GM12875 (cell line): ENCODE data around the gene CDH13.

Source experiments
- H3K4me3 ChIP-seq: one replicate; pipeline ENCODE4 v1.5.1; 2011; ENCODE audit warnings: low read depth, low read length, control low read depth
- TF ChIP-seq, protein P1 (sequence below): IDR thresholded peaks from 2 replicates; pipeline ENCODE4 v1.5.1; 2011; ENCODE audit warnings: low read depth, mild to moderate bottlenecking, control low read depth, inconsistent platforms, low read length, moderate library complexity, borderline replicate concordance; ENCODE audit not compliant: insufficient read depth

Gene CDH13

DNA sequence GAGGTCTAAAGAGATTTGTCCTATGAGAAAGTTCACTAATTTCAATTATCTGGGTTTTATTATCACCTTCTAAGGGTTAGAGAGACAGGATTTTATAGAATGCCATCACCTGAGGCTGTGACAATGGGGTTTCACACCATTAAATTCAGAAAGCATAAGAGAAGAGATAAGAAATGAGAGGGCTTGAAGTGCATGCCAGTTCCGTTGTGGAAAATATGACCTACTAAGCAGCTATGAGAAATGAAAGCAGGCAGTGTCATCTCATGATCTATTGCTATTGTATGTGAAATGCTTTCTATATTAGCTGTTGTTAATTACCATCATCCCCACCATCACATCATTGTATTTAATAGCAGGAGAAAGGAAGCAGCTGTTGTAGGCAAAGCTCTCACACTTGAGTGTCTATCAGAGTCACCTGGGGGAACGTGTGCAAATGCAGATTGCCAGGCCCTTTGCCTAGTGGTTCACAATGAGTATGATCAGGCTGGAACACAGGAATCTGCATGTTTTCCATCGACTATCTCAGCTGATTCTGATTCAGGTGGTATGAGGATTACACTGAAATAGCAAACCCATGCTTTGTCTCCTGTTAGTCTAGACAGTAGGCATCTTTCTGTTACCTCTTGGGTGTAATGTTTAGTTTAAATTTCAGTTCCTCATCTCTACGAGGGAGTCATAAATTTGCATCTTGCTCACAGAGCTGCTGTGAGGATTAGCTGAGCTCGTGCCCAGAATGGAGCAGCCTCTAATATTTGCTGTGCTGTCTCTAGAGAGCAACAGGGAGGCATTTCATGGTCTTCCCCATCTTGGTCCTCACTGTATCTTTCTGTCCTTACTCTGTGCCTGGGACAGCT lies 256.4 kb downstream of the CDH13 start:
- no peak overlapping the region for H3K4me3 ChIP-seq
- TF ChIP-seq, protein P1, sequence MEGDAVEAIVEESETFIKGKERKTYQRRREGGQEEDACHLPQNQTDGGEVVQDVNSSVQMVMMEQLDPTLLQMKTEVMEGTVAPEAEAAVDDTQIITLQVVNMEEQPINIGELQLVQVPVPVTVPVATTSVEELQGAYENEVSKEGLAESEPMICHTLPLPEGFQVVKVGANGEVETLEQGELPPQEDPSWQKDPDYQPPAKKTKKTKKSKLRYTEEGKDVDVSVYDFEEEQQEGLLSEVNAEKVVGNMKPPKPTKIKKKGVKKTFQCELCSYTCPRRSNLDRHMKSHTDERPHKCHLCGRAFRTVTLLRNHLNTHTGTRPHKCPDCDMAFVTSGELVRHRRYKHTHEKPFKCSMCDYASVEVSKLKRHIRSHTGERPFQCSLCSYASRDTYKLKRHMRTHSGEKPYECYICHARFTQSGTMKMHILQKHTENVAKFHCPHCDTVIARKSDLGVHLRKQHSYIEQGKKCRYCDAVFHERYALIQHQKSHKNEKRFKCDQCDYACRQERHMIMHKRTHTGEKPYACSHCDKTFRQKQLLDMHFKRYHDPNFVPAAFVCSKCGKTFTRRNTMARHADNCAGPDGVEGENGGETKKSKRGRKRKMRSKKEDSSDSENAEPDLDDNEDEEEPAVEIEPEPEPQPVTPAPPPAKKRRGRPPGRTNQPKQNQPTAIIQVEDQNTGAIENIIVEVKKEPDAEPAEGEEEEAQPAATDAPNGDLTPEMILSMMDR, result no peak

DNA sequence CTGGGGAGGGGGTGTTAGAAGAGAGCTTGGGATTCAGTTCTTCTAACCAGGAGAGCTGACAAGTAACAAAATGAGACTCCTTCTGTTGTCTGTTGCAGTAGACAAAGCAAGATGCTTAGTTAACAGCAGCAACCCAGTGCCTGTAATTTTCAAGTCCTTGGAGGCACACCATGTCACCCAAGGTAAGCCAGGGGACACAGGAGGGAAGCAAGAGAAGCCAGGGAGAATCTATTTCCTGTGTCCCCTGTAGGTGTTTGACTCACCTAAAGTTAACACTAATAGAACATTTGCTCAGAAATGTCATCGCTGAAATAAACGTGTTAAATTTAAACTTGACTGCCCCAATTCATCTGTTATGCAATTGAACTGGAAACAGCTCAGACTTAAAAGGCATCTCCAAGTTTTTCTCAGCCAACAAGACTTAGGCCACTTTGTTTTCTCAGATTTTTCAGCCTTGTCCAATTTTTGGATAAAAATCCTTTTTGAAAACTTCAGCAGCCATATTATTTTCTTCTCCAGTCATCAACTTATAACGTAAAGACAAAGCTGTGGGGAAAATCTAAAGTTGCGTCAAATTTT lies 257.6 kb downstream of the CDH13 start:
- H3K4me3 ChIP-seq, result no peak overlapping the region
- TF ChIP-seq, protein P1, result no peak

DNA sequence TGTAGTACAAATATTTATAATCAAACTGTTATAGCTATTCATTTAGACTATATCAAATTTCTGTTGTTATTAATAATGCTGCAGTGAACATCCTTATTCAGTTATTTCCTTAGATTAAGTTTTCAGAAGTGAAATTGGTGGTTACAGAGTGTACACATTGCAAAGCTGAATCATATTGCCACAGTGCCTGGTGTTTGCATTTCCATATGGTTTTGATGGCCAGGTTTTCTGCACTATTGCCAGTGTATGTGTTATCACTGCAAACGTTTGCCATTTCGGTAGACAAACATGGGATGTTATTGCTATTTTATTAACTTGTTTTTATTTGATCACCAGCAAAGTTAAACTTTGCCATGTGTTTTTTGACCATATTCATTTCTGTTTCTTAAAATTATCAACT lies 259.4 kb downstream of the CDH13 start:
- TF ChIP-seq, protein P1, result no peak

DNA sequence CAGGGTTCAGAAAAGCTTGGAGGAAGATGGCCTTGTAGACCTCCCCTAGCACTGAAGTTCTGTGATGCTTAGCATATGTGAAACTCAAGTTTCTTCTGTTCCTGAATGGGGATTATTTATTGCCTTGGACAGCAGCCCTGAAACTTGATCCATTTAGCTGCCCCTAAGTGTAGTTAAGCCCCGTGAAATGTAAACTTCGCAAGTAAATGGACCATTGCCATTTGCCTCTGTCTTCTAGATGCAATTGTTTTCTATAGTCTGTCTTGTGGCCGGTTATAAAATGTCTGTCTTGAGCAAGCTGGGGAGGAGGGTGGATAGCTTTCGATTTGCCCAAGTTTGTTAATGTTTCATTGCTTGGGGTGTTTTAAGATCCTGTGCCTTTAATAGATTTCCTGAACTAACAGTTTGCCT lies 261.8 kb downstream of the CDH13 start:
- no peak overlapping the region for H3K4me3 ChIP-seq
- TF ChIP-seq, protein P1, result no peak

More for the DNA sequence above, 259.4 kb downstream of the CDH13 start:
- no peak overlapping the region for H3K4me3 ChIP-seq

DNA sequence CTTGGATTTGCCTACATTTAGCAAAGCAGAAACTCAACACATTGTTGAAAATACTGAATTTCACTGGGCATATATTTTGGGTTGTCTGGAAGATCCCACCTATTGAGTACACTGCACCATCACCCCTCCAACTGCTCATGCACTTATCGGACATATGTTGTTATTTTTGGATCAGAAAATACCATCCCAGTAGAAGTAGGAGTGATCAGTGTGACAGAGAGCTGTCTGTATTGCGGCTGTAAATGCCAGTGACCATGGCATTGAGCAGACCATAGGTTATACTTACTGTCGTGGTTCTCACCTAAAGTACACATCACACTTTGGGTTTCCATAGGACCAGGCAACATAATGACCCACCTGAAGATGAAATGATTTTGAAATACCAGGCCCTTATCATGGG lies 264.7 kb downstream of the CDH13 start:
- TF ChIP-seq, protein P1, result no peak
- H3K4me3 ChIP-seq, result no peak overlapping the region

DNA sequence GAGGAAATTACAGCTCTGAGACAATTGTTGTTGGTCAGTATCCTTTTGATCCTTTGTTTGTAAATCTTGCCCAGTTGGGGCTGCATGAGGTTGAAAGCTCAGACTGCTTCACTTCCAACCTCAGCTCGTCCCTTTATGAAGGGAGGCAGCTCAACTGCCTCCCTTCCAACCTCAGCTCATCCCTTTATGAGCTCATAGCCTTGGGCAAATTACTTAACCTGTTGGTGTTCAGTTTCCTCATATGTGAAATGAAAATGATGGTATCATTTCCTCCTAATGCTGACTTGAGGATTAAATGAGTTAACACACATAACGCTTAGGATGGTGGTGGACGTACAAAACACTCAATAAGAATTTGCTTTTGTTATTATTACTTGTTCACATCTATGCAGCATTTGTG lies 265.1 kb downstream of the CDH13 start:
- TF ChIP-seq, protein P1, result no peak
- H3K4me3 ChIP-seq, result no peak overlapping the region

DNA sequence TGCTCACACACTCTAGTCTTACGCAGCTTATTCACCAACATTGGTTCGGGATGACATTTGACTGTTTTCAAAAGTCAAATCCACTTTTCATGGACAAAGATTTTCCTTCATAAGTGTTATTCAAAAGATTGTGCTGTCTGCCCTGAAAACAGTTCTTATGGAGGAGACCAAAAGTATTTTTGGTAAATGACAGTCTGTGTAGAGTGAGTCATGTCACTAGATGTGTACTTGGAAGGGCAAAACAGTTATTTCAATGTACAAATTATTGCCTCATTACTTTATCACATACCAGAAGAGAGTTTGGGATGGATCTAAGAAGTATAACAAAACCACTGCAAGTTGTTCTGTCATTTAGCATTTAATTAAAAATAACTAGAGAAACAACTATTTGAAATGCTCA lies 265.6 kb downstream of the CDH13 start:
- TF ChIP-seq, protein P1, result no peak
- H3K4me3 ChIP-seq, result no peak overlapping the region
